Hematopoietic multipotent progenitor cell treated with erythropoietin and hydrocortisone succinate and interleukin-3 and kit ligand, for 6 days (in vitro differentiated cells): ENCODE data around the gene IFNA2.
"Not testable (repeated sequence)": the region's sequence is repeated elsewhere in the genome, so short reads cannot be mapped to it uniquely, and the experiment has no call there.

Source experiments
- DNase-seq: peaks from one replicate; pipeline ENCODE4 v3.0.0-alpha.2; 2015

Gene IFNA2

DNA sequence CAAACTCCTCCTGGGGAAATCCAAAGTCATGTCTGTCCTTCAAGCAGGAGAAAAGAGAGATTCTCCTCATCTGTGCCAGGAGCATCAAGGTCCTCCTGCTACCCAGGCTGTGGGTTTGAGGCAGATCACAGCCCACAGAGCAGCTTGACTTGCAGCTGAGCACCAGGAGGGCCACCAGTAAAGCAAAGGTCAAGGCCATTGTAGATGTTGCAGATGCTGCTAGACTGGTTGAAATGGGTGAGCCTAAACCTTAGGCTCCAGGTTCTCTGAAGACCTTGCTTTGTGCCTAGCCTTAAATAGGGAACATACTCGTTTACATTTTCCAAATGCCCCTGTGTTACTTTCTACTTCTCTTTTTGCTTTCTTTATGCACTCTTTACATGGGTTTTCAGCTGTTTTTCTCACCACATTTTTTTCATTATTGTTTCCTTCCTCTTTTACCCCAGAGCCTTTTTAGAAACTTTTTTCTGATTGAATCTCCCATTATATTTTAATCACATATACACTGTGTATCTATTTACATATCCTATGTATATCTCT, at the start of gene IFNA2:
Gene IFNA2, minus strand, starts transcription at position 268 of the 540 bp plus-strand sequence. Its CDS starts 69 bp downstream, at position 199.
- peak; percentile 52 for DNase-seq

DNA sequence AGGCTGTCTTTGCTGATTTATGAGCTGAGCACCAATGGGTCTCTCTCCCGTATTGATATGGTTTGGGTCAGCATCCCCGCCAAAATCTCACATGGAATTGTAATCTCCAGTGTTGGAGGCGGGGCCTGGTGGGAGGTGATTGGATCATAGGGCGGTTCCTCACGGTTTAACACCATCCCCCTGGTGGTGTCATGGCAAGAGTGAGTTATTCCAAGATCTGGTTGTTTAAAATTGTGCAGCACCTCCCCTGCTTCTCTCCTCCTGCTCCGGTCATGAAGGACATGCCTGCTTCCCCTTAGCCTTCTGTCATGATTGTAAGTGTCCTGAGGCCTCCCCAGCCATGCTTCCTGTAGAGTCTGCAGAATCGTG, 49.8 kb upstream of the IFNA2 start:
- DNase-seq = not testable (repeated sequence)

DNA sequence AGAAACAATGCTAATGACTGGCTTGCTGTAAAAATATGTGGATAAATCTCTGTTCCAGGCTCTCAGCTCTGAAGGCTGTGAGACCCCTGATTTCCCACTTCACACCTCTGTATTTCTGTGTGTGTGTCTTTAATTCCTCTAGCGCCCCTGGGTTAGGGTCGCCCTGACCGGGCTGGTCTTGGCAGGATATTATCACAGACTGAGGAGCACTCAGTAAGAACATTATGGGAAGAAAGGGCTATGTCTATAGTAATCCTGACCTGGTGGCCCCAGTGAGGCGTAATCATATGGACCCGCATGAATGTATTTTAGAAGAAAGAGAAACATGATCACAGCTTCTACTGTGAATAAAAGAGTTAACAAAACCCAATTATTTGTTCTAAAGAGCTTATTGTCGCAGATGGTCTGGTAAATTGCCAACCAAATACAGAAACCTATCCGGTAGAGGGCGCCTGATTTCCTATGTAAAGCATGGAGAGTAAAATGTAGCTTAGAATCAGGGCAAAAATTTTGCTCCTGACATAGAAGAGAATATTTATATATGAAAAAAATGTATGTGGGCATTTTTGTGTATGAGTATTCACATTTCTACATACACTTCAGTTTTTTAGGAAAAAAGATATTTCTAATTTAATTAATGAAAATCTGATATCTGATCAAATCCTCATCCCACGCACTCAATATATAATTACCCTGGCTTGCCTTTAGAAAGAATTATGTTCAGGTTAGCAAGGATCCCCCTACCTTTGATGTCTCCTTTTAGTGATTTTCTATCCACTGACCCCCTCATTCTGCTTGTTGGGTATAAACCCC, 49.2 kb upstream of the IFNA2 start:
- peak; percentile 90 for DNase-seq

DNA sequence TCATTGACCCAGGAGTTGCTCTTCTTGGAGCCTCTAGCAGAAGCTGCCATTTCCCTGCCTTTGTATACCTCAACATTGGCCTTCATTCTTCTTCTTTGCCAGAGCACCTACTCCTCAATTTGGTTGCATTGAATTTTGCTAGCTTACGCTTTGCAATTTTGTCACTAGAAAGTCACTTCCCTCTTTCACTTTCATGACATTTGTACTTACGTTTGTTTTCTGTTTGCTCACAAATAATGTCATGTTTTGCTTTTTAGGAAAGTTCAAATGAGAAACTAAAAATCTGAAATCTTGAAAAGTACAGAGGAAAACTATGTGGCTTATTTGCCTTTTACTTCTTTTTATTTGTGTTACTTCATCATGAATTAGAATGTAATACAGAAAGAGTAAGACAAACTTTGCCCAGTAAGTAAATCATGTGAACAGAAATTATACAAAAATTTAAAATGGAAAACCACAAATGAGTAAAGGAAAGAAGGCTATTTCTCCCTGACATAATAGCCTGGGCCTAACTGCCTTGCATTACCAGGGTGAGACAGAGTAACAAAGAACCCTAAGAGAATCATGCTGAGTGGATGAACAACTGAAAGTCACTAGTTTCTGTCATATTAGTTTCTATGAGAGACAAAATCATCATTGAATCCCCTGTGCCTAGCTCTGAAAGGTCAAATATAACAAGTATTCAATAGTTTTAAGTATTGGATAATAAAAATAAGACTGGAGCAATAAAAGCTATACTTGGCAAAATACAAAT, 47.7 kb upstream of the IFNA2 start:
- peak; percentile 6 for DNase-seq

DNA sequence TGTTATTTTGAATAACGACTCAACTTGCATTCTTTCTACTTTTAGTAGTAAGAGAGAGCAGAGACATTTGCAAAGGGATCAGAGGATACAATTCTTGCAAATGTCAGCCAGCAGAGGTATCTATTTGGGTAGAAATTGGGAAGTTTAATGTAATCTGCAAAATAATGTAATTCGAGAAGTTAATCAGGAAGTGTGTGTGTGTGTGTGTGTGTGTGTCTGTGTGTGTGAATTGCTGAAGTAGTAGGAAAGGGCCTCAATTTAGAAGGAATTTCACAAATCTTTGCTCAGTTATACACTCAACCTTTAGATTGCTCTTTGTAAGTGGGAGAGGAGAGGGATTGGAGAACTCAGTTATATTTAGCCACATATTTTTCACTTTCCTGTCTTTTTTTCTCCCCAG, 44.0 kb upstream of the IFNA2 start:
- no peak for DNase-seq

DNA sequence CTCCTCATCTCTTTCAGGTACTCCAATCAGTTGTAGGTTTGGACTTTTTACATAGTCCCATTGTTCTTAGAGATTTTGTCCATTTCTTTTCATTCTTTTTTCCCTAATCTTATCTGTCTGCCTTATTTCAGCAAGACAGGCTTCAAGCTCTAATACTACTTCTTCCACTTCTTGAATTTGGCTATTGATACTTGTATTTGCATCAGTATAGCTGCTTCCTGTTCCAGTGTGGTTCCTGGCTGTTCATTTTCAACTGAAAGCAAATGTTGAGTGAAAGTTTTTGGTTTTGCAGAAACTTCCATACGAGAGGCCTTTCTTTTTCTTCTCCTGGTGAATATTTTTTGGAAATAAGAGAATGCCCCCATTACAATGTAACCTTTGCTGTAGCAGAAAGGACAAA, 43.0 kb upstream of the IFNA2 start:
- DNase-seq = no peak

DNA sequence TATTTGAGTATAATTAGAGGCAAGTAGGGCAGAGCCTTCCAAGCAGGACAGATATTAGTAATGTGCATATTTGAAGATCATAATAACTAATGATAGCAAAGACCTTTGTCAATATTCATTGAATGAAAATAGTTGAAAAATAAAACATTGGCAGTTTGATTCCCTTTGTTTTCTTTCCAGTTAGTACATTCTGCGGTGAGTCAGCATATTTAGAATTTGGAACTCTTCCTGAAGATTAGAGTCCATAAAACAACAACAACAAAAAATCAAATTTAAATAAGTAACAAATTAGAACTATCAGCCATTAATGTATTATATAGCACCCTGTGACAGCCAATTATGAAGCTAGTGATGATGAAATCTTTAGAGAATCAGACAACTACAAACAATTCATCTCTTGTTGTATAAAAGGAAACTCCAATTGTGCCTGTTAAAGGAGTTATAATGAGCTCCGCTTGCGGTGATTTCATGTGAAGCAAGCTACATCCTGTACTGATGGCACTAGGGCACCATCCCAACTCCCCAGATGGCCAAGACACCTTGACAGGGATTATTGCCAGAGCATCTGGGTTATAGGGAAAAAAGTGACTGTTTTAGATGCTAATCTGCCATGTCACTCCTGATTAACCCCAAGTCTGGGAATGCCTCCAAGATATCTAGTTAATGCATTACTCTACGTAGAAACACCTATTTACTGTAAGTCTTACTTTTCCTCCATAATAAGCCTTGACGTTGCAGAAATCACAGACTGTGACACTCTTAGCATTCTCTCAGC, 30.5 kb upstream of the IFNA2 start:
- no peak for DNase-seq

DNA sequence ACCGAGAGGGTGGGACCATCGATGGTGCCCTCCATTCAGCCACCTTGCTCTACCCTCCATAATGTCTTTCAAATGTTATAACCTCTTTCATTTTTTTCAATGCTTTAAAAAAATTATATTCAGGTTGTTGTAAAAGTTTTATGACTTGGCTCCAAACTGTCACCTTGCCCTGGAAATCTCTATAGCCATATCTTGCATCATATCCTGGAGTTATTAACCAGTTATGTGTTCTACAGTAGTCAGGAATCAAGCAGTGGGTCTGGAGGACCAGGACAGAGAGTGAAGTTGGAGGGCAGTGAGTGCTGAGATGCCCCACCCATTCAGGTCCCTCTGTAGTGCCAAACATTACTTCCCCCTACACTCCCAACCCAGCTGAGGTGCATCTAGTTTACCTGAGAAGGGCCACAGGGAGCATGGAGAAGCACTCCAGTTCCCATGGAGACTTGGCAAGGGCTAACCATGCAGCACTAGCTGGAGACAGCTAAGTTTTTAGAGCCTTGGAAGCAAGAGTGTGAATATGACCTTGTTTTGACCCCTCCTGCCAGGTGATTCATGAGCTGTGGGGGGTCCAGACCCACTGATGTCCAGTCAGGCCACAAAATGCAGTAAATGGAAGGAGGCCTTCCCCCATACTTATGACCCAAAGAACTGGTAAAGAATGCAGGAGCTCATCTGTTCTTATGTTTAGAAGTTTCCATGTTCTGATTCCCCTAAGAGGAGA, 29.2 kb upstream of the IFNA2 start:
- DNase-seq = no peak

DNA sequence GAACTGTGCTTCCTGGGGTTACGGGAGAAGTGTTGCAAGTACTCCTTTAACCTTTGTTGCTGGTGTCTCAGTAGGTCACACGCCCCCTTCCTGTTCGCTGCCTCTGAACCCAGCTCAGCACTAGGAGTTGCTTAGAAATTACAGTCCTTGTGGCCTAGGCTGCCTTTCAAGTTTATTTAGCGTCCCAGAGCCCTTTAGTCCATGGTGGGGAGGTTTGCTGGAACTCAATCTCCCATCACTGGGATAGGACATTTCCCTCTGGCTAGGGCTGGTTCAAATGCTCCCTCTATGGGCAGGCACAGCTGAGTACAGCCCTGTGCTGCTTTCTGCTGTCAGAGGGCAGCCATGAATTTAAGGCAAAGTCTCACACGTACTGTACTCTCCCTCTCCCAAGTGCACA, 28.4 kb upstream of the IFNA2 start:
- DNase-seq = no peak

DNA sequence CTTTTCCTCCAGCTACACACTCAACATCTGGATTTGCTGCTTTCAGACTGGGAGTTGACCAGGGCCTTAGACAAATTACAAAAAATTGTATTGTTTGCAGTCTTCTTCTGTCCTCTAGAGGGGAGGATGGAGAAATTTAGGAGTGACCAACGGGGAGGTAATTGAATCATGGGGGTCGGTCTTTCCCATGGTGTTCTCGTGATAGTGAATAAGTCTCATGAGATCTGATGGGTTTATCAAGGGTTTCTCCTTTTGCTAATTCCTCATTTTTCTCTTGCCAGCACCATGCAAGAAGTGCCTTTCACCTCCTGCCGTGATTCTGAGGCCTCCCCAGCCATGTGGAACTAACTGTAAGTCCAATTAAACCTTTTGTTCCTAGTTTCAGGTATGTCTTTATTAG, 28.0 kb upstream of the IFNA2 start:
- DNase-seq = no peak

DNA sequence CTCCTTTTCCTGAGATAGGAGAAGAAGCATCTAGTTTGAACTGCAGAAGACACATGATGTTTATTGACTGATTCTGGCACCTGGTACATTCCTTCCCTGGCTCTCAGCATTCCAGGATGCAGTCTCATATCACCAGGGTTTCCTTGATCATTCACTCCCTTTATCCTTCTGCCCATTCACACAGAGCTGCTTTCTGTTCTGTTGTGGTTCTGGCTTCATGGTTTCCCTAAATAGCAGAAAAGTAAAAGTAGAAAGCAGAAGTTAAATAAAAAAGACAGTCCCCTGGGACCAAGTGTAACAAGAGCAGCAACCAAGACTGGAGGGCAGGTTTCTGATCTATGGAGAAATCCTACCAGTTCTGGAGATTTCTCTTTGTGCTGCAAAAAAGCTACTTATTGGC, 26.9 kb upstream of the IFNA2 start:
- DNase-seq = no peak

DNA sequence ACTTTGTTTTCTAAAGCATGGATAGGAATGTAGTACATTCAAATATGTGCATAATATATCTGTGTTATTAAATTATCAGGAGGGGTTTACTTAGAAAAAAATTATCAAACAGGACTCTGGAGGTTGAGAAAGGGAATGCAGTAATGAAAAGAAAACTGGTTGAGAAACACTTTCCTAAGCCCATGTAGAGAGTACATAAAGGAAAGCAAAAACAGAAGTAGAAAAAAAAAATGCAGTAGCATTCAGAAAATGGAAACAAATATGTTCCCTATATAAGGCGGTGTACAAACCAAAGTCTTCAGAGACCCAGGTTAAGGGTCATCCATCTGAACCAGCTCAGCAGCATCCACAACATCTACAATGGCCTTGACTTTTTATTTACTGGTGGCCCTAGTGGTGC, 23.6 kb upstream of the IFNA2 start, which contains the start of gene IFNA8:
Gene IFNA8, plus strand, starts transcription at position 301 of the 400 bp plus-strand sequence. Its CDS starts 60 bp downstream, at position 361.
- DNase-seq = no peak

DNA sequence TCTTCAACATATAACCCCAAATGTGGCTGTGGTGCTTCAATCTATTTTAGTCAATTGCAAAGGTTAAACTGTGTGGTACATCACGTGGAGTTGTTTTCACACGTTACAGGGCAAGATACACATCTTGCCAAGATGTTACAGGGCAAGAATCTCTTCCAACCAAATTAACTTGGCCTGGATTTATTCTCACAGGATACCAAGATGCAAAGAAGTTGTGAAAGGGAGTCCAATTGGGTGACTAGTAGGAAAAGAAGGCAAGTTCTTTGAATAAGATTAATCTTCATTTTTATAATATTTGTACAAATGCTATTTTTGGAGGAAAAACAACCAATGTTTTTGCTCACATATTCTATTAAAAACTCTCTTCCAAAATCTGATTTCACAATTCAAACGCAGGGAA, 18.9 kb upstream of the IFNA2 start:
- no peak for DNase-seq

DNA sequence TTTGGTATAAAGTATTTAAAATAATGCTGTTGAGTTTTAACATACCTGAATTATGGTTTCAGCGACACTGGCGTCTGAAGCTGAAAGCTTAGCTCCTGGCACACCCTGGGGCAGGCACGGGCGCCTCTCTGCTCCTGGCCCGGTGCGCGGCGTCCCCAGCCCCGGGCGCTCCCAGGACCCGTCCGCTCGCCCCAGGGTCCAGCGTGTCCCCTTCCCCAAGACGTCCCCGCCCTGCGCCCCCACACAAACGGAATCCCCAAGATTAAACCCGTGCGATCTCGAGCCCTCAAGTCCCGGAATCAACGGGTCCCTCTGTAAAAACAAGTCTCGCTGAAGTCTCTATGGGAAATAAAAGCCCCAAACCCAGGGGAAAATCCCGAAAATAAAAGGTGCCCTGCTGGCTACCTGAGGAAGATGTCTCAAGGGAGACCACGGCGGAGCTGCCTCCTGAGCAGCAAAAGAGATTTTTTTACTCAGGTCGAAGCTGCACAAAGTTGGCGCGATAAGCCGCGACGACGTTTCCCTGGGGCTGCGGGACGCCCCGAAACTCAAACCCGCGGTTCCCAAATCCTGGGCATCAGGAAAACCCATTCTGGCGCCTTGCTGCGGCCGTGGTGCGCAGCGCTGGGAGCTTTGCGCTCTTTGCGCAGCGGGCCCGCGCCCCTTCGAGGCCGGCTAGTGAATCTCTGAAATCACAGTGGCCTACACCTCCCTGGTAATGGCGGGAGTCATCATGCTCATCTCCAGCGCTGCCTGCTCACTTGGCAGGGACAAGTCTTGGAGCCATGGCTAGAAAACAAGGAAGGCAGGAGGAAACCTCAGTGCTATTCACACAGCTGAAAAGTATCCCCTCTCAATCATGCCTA, 17.4 kb upstream of the IFNA2 start:
- no peak for DNase-seq

DNA sequence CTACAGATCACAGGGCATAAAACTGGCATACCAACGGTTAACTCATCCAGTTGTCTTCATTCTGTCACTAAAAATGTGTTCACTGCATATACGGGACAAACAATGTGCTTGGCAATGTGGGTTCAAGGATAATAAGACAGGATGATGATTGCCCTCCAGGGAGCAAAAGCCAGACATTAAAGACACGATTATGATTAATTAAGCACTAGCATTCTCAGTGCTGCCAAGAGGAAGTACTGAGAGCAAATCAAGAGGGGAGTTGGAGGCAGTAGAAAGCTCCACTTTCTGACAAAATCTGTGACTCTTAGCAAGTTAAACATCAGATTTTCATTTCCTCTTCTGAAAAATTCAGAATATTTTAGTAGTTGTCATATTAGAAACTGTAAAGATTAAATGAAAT, 14.8 kb upstream of the IFNA2 start:
- no peak for DNase-seq

DNA sequence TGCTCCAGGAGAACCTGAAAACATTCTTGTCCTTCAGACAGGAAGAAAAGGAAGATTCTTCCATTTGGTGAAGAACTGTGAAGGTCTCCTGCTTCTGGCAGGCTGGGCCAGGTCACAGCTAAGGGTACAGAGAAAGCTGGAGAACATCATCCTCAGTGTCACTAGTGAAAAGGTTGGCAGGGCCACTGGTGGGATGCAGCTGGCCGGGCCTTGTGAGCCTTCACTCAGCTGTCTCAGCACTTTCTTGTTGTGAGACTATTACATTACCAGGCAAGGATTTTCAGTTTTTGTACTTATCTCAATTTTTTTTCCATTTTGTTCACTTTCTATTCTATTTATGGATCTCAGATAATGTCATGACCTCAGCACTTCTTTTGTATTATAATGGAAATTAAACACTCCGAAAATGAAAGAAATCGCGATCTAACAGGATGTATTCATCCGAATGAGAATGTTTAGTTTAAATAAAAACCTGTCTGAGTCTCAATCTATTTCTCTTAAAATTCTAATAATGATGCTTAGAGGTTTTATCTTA, 13.8 kb upstream of the IFNA2 start:
- DNase-seq = no peak

DNA sequence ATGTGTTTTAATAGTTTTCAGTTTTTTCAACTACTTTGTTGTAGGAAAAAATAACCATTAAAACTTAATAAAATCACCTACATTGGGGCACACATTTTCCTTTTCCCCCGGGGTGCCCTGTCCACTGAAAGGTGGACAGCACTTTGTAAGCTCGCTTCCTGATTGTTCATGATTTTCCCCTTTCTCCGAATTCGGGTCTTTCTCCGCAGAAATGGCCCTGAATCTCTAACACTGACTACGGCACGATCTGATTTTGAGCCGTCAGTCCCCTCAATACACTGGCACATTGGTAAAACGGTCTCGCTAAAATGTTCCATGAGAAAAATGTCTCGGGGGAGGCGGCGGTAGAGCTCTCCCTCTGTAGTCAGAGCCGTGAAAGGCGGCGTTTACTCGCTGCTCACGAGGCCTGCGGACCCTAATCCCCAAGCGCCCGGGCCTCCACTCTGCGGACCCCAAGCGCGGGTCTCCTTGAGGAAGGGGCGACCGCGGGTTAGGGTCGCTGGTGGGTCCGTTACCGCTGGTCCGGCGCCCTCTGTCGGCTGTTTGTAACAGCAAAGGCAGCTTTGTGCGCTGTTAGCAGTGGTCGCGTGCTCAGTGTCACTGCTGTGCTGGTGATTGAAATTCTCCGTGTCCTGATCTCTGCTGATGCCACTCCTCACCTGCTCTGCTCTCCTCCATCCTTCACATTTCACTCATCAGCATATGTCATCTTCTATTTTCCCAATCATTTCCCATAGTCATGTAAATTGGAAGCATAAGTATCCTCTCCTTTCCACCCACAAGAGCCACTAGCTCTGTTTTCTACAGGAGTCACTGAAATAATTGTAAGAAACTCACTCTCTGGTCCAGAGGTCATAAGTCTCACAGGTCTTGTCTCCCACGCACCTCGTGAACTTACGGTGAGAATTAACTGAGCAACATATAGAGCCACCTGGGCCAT, 10.8 kb upstream of the IFNA2 start:
- peak; percentile 70 for DNase-seq

DNA sequence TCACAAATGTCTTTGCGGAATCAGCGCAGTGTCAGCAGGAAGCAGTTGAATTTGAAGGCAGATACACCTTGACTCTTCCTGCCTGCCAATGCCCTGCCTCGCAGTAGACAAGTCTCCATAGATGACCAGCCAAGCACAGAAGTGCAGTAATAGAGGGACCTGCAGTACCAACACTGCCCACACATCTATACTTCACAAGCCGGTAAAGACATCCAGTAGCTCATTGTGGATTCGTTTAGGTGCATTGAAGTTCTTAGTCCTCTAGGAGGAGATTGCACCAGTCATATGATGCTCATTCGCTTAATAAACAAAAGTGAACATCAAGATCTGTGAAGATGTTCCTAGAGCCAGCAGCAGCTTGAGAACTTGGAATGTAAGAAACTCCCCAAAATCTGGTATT, 7.1 kb upstream of the IFNA2 start:
- peak; percentile 56 for DNase-seq

DNA sequence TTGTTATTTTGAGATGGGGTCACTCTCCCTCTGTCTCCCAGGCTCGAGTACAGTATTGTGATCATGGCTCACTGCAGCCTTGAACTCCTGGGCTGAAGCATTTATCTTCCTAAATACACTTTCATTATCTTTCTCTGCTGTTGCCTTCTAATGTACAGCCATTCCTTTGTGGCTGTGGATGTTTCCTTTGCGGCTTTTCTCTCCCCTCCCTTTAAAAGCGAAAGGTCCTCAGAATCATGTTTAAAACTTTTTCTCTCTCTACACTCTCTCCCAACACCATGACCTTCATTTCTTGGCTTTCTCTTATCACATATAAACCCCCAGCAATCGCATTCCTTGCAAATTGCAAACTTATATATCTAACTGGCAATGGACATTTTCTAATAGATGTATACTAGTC, 1.6 kb downstream of the IFNA2 start:
- DNase-seq = no peak
